ENCODE measurements around the gene HGD. TPM values are rescaled to one million over a fixed set of nuclear protein-coding genes. Genes with fewer than 3 reads are reported as not detected.

The HGD gene
- total RNA-seq, 1 donor from 2014 or later = 11.9 TPM

DNA sequence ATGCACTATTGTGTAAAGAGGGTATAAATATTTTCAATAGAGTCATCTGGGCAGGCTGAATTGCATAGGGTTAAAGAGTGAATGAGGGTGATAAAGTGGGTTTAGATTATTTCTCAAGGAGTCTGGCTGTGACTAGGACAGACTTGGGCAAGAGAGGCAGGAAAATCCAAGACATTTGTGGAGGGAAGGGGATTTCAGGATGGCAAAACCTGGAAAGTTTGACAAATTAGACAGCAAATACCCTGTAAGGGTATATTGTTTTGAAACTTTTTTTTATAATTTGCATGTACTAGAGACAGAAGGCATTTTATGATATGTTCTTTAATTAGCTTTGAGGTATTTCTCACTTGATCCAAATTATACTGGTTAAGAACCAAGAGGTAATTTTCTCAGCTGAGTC is 17.1 kb downstream of the HGD start:
- Mint-ChIP-seq H3K27me3 (no peaks in the 10 kb centered on the region), H3K9me3 (ENCODE audit: low read depth) (no peaks in the 10 kb centered on the region), H3K36me3 (ENCODE audit: insufficient read depth) (peaks cover 1% of the 10 kb centered on the region), H3K27ac (peak overlapping the region; percentile 29), H3K4me1 (ENCODE audit: low read depth) (peaks cover 4% of the 10 kb centered on the region), H3K4me3 (ENCODE audit: low read depth) (no peak overlapping the region)
- TF ChIP-seq, protein P1, sequence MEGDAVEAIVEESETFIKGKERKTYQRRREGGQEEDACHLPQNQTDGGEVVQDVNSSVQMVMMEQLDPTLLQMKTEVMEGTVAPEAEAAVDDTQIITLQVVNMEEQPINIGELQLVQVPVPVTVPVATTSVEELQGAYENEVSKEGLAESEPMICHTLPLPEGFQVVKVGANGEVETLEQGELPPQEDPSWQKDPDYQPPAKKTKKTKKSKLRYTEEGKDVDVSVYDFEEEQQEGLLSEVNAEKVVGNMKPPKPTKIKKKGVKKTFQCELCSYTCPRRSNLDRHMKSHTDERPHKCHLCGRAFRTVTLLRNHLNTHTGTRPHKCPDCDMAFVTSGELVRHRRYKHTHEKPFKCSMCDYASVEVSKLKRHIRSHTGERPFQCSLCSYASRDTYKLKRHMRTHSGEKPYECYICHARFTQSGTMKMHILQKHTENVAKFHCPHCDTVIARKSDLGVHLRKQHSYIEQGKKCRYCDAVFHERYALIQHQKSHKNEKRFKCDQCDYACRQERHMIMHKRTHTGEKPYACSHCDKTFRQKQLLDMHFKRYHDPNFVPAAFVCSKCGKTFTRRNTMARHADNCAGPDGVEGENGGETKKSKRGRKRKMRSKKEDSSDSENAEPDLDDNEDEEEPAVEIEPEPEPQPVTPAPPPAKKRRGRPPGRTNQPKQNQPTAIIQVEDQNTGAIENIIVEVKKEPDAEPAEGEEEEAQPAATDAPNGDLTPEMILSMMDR (IDR thresholded peaks at IDR 0.05; ENCODE audit: unreplicated experiment) = no peak
- no peak for DNase-seq (ENCODE audit: low spot score, unreplicated experiment)

DNA sequence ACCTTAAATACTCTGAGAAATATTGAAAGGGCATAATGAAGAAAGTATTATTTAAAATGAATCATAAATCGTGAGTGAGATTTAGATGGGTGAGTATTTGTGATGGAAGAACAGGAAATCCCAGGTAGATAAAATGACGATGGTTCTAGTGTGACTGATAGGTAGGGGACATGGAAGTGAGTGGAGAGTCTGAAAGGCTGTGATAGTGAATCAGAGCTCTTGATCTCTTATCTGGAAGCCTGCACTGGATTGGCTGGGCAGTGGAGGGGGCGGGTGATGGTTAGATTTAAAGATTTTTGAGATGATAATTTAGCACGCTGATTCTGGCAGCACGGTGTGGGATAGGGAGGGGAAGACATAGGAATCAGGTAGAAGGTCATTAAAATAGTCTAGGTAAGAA is 20.1 kb downstream of the HGD start:
- peaks cover 4% of the 10 kb centered on the region for H3K4me1 Mint-ChIP-seq (ENCODE audit: low read depth)
- no peak overlapping the region for H3K4me3 Mint-ChIP-seq (ENCODE audit: low read depth)
- no peak overlapping the region for H3K27ac Mint-ChIP-seq
- H3K27me3 Mint-ChIP-seq = no peaks in the 10 kb centered on the region
- H3K9me3 Mint-ChIP-seq (ENCODE audit: low read depth) = peaks cover 4% of the 10 kb centered on the region
- TF ChIP-seq, protein P1 (IDR thresholded peaks at IDR 0.05; ENCODE audit: unreplicated experiment) = no peak
- DNase-seq (ENCODE audit: low spot score, unreplicated experiment) = no peak
- H3K36me3 Mint-ChIP-seq (ENCODE audit: insufficient read depth) = peaks cover 1% of the 10 kb centered on the region

DNA sequence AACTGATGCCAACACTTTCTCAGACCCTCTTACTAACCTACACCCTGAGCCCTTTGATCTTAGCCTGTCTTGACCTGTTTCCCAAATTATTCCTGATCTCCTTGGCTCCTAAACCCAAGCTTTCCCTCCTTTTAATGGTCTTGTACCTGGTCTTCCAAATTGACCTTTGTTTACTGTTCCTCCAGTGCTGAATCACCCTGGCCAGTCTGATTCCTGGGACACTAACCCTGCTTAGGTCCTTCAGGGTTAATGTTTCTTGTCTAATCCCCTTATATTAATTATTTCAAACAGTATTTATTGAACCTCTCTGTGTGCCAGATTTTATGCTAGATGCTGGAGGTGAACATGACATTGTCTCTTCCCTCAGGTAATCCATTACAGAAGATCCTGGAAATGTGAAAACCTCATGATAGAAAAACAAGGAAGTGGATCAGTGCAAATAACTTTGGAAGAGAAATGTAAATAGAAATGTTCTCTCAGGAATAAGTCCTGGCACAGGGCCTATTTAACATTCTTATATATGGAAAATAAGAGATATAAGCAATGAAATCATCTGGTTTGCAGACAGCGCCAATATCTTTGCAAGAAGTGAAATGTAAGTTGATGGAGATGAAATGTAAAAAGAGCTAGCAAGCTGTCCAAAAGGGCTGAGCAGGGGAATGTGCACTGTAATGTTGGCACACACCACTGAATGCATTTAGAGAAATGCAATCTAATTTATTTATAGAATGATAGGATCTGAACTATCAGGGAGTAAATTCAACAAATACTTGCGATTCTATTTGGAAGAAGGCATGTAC is 20.7 kb downstream of the HGD start:
- peaks cover 4% of the 10 kb centered on the region for H3K4me1 Mint-ChIP-seq (ENCODE audit: low read depth)
- H3K27me3 Mint-ChIP-seq = no peaks in the 10 kb centered on the region
- H3K9me3 Mint-ChIP-seq (ENCODE audit: low read depth) = peaks cover 4% of the 10 kb centered on the region
- H3K27ac Mint-ChIP-seq = no peak overlapping the region
- H3K36me3 Mint-ChIP-seq (ENCODE audit: insufficient read depth) = peaks cover 1% of the 10 kb centered on the region
- TF ChIP-seq, protein P1 (IDR thresholded peaks at IDR 0.05; ENCODE audit: unreplicated experiment) = no peak
- DNase-seq (ENCODE audit: low spot score, unreplicated experiment) = no peak
- no peak overlapping the region for H3K4me3 Mint-ChIP-seq (ENCODE audit: low read depth)

DNA sequence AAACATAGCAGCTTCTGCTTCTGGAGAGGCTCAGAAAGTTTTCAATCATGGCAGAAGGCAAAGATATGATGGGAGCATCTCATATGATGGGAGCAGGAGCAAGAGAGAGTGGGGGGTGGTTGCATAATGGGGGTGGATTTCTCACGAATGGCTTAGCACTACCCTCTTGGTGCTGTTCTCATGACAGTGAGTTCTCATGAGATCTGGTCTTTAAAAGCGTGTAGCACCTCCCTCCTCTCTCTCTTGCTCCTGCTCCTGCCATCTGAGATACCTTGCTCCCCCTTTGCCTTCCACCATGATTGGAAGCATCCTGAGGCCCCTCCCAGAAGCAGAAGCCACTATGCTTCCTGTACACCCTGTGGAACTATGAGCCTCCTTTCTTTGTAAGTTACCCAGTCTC is 22.2 kb downstream of the HGD start:
- TF ChIP-seq, protein P1 (IDR thresholded peaks at IDR 0.05; ENCODE audit: unreplicated experiment) = no peak
- Mint-ChIP-seq H3K36me3 (ENCODE audit: insufficient read depth) (peaks cover 1% of the 10 kb centered on the region), H3K27me3 (no peaks in the 10 kb centered on the region), H3K9me3 (ENCODE audit: low read depth) (peaks cover 4% of the 10 kb centered on the region), H3K27ac (no peak overlapping the region), H3K4me1 (ENCODE audit: low read depth) (no peaks in the 10 kb centered on the region), H3K4me3 (ENCODE audit: low read depth) (no peak overlapping the region)
- no peak for DNase-seq (ENCODE audit: low spot score, unreplicated experiment)

DNA sequence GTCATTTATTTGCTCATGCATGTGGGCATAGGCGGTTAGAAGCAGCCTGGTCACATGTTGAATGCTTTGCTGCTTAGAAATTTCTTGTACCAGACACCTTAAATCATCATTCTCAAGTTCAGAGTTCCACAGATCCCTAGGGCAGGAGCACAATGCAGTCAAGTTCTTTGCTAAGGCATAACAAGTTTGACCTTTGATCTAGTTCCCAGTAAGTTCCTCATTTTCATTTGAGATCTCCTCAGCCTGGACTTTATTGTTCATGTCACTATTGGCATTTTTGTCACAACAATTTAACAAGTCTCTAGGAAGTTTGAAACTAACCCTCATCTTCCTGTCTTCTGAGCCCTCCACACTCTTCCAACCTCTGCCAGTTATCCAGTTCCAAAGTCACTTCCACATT is 22.8 kb downstream of the HGD start:
- no peak overlapping the region for H3K27ac Mint-ChIP-seq
- H3K27me3 Mint-ChIP-seq = no peaks in the 10 kb centered on the region
- H3K36me3 Mint-ChIP-seq (ENCODE audit: insufficient read depth) = peaks cover 3% of the 10 kb centered on the region
- H3K9me3 Mint-ChIP-seq (ENCODE audit: low read depth) = peaks cover 4% of the 10 kb centered on the region
- H3K4me3 Mint-ChIP-seq (ENCODE audit: low read depth) = no peak overlapping the region
- no peak for DNase-seq (ENCODE audit: low spot score, unreplicated experiment)
- TF ChIP-seq, protein P1 (IDR thresholded peaks at IDR 0.05; ENCODE audit: unreplicated experiment) = no peak
- H3K4me1 Mint-ChIP-seq (ENCODE audit: low read depth) = no peaks in the 10 kb centered on the region

All from progenitor cell of endocrine pancreas (in vitro differentiated cells).